Peyer's patch (tissue), 4 donors: Measurements from ENCODE around the gene SUSD1. TPM values are rescaled to one million over a fixed set of nuclear protein-coding genes. Genes with fewer than 3 reads are reported as not detected.
A peak's percentile ranks its signal among the peaks of the same experiment; 100 is the strongest.

Experiments used
- DNase-seq, 3 donors: peaks; one replicate each; pipeline ENCODE4 v3.0.0-alpha.2; 2017 to 2019
- H3K27ac ChIP-seq, 4 donors: fragments of 200-600 bp; sonication (generic); one replicate each; pipeline ENCODE4 v1.5.1; 2016 to 2019
- H3K27me3 ChIP-seq, 2 donors: fragments of 200-600 bp; sonication (generic); one replicate each; pipeline ENCODE4 v1.5.1; 2019
- H3K36me3 ChIP-seq, 3 donors: fragments of 200-600 bp; sonication (generic); one replicate each; pipeline ENCODE4 v1.5.1; 2016 to 2019
- H3K4me1 ChIP-seq, 4 donors: fragments of 200-600 bp; sonication (generic); one replicate each; pipeline ENCODE4 v1.5.1; 2016 to 2019
- H3K4me3 ChIP-seq, 4 donors: fragments of 200-600 bp; sonication (generic); 1 replicate in 3 of 4; 2 replicates in 1 of 4; pipeline ENCODE4 v1.5.1; 2016 to 2019; ENCODE audit warnings: mild to moderate bottlenecking in 1 of 4
- H3K9me3 ChIP-seq, 4 donors: fragments of 200-600 bp; sonication (generic); one replicate each; pipeline ENCODE4 v1.5.1; 2016 to 2019; ENCODE audit warnings: mild to moderate bottlenecking in 1 of 4
- CTCF ChIP-seq, 6 experiments: fragments of 450-650 bp in 4 of 6; fragments of 200-600 bp in 2 of 6; sonication (generic) in 1 of 6; IDR thresholded peaks; one replicate each; pipeline ENCODE4 v1.5.1; 2017 to 2019; ENCODE audit warnings: antibody characterized with exemption in 6 of 6, mild to moderate bottlenecking in 3 of 6, moderate library complexity in 1 of 6
- POLR2A ChIP-seq, 2 donors: fragments of 450-650 bp; IDR thresholded peaks; one replicate each; pipeline ENCODE4 v1.5.1; 2017; ENCODE audit warnings: antibody characterized with exemption in 2 of 2, mild to moderate bottlenecking in 2 of 2, moderate library complexity in 2 of 2
- total RNA-seq, 4 donors: library from RNA; depleted of rRNA; stranded (reverse); fragments of >200 nt; gene quantifications; one replicate each; pipeline ENCODE4 v1.1.0, GENCODE V29; 2016

The SUSD1 gene
- total RNA-seq, 4 donors from 2014 or later, result 10.6 to 28.9 (median 21.3) TPM

- no peak for DNase-seq
- Histone ChIP-seq H3K4me3 (no peak overlapping the region), H3K9me3 (no peaks in the 10 kb centered on the region), H3K27me3 (no peaks in the 10 kb centered on the region), H3K4me1 (peaks cover 0 to 7% (median under 1%) of the 10 kb centered on the region in 4 donors), H3K36me3 (no peaks in the 10 kb centered on the region), H3K27ac (no peak overlapping the region)
- TF ChIP-seq POLR2A (IDR thresholded peaks at IDR 0.05), result no peak
- TF ChIP-seq CTCF (IDR thresholded peaks at IDR 0.05), result no peak
These were observed 169.2 kb downstream of the SUSD1 start for GRCh38 chr9:112005939-112006338.

DNA sequence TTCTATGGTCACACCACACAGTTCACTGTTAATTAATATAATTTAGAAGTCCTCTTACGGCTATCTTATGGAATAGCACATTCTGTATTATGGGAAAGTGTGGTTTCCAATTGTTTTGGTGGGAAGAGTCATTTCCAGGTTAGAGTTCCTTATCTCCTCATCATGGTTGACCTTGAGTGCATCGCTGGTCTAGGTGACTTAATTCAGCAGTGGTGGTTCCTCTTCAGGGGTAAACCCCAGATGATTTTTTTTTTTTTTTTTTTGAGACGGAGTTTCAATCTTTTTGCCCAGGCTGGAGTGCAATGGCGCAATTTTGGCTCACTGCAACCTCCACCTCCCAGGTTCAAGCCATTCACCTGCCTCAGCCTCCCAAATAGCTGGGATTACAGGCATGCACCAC is 171.6 kb downstream of the SUSD1 start:
- H3K36me3 ChIP-seq, result no peaks in the 10 kb centered on the region
- H3K4me1 ChIP-seq, result peaks cover 0 to 7% (median 0%) of the 10 kb centered on the region in 4 donors
- H3K4me3 ChIP-seq, result no peak overlapping the region
- no peak for TF ChIP-seq CTCF (IDR thresholded peaks at IDR 0.05)
- TF ChIP-seq POLR2A (IDR thresholded peaks at IDR 0.05), result no peak
- H3K27ac ChIP-seq, result peak overlapping the region in 1 of 4 donors; percentile 69
- no peaks in the 10 kb centered on the region for H3K27me3 ChIP-seq
- no peaks in the 10 kb centered on the region for H3K9me3 ChIP-seq
- DNase-seq, result no peak

DNA sequence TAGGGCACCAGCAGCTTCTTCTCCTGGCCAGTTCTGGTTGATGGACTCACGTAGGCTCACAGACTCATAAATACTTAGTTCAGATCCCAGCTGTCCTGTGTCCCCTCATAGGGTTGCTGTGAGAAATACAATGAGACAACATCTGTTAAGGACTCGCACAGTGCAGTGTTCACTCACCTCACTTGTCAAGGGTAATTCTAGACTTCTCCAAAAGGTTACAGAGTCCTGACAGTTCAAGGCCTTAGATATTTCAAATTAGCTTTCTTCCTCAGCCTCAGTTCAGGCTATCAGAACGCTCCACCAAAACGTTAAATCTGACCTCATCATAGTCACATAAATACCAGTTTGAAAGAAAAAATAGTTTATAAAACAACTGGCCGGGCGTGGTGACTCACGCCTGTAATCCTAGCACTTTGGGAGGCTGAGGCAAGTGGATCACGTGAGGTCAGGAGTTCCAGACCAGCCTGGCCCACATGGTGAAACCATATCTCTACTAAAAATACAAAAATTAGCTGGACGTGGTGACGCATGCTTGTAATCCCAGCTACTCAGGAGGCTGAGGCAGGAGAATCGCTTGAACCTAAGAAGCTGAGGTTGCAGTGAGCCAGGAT is 172.1 kb downstream of the SUSD1 start:
- Histone ChIP-seq H3K4me3 (no peak overlapping the region), H3K9me3 (no peaks in the 10 kb centered on the region), H3K27me3 (no peaks in the 10 kb centered on the region), H3K36me3 (no peaks in the 10 kb centered on the region), H3K4me1 (peaks cover 0 to 7% (median 0%) of the 10 kb centered on the region in 4 donors), H3K27ac (peak overlapping the region in 2 of 4 donors; percentile 8 to 69)
- TF ChIP-seq POLR2A (IDR thresholded peaks at IDR 0.05) (no peak), CTCF (IDR thresholded peaks at IDR 0.05) (no peak)
- DNase-seq, result no peak

DNA sequence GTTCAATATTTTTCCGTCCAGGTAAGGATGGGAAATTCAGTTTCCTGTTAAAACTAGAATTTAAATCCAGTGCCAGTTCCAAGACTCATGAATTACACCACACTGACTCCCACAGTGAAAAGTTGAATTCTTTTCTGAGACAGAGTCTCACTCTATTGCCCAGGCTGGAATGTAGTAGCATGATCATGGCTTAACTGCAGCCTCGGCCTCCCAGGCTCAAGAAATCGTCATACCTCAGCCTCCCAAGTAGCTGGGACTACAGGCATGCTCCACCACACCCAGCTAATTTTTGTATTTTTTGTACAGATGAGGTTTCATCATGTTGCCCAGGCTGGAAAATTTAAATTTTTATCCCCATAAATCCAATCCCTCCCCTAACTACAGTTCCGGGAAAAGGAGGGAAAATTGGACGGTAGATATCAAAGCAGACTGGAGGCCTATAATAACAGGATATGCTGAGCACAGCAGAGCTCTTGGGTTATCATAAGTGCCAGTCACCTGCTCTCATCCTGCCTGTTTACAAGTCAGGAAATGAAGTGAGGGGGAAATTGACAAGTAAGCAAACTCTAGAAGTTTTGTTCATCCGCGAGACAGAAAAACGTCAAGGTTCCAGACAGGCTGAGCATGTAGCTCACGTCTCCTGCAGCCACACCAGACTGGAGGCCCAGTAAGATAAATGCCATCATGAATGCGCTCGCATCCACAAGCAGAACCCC is 172.8 kb downstream of the SUSD1 start:
- H3K4me1 ChIP-seq, result peaks cover 0 to 7% (median 0%) of the 10 kb centered on the region in 4 donors
- no peak for DNase-seq
- no peaks in the 10 kb centered on the region for H3K36me3 ChIP-seq
- H3K4me3 ChIP-seq, result no peak overlapping the region
- no peaks in the 10 kb centered on the region for H3K27me3 ChIP-seq
- H3K27ac ChIP-seq, result peak overlapping the region in 2 of 4 donors; percentile 53 to 69
- no peak for TF ChIP-seq CTCF (IDR thresholded peaks at IDR 0.05)
- no peak for TF ChIP-seq POLR2A (IDR thresholded peaks at IDR 0.05)
- no peaks in the 10 kb centered on the region for H3K9me3 ChIP-seq

DNA sequence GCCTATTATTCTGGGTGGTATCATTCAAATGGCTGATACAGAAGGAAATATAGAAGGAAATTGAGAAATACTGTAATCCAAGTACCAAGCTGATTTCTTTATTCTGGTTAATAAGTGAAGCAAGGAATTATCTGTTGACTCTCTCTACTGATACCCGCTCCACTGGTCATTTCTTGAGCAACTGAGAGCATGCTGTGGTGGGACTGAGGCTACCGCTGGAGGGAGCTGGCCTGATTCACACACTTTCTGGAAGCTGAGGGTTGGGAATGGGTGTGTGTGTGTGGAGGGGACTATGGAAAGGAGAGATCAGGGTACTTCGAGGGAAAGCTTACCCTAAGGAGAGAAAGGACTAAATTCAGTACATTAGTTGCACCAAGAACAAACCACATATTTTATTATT is 174.4 kb downstream of the SUSD1 start:
- Histone ChIP-seq H3K27ac (no peak overlapping the region), H3K9me3 (no peaks in the 10 kb centered on the region), H3K36me3 (no peaks in the 10 kb centered on the region), H3K4me1 (peaks cover 0 to 7% (median 0%) of the 10 kb centered on the region in 4 donors), H3K4me3 (no peak overlapping the region), H3K27me3 (no peaks in the 10 kb centered on the region)
- no peak for DNase-seq
- TF ChIP-seq POLR2A (IDR thresholded peaks at IDR 0.05) (no peak), CTCF (IDR thresholded peaks at IDR 0.05) (no peak)
